Activated CD4-positive, alpha-beta memory T cell treated with anti-CD3 and anti-CD28 coated beads for 36 hours (primary cell): ENCODE results near the gene DNAH6. TPM values are rescaled to one million over a fixed set of nuclear protein-coding genes. Genes with fewer than 3 reads are reported as not detected.
"Not testable (repeated sequence)": the region's sequence is repeated elsewhere in the genome, so short reads cannot be mapped to it uniquely, and the experiment has no call there.

Source experiments
- CTCF ChIA-PET: fragments of 350-600 bp; sonication (Branson Sonifier 250); formaldehyde crosslinking; loops from one replicate; lab custom pipeline; 2021; ENCODE audit warnings: antibody characterized with exemption, inconsistent platforms; lab: Charles Lee
- POLR2A ChIA-PET: fragments of 350-600 bp; sonication (Branson Sonifier 250); formaldehyde crosslinking; loops from one replicate; lab custom pipeline; 2021; ENCODE audit warnings: antibody characterized with exemption; lab: Charles Lee
- DNase-seq: peaks from one replicate; pipeline ENCODE4 v3.0.0-alpha.2; 2020
- H3K27ac Mint-ChIP-seq: one replicate; pipeline ENCODE4 v1.8.0; 2021; ENCODE audit warnings: mixed read lengths
- H3K27me3 Mint-ChIP-seq: one replicate; pipeline ENCODE4 v1.8.0; 2021; ENCODE audit warnings: mixed read lengths
- H3K36me3 Mint-ChIP-seq: one replicate; pipeline ENCODE4 v1.8.0; 2021; ENCODE audit warnings: mixed read lengths
- H3K4me1 Mint-ChIP-seq: one replicate; pipeline ENCODE4 v1.8.0; 2021; ENCODE audit warnings: low read depth, mixed read lengths
- H3K4me3 Mint-ChIP-seq: one replicate; pipeline ENCODE4 v1.8.0; 2021; ENCODE audit warnings: mild to moderate bottlenecking, mixed read lengths
- H3K9me3 Mint-ChIP-seq: one replicate; pipeline ENCODE4 v1.8.0; 2021; ENCODE audit warnings: mixed read lengths
- intact Hi-C: fragments of 100-400 bp; cut with micrococcal nuclease; formaldehyde crosslinking; loops from one replicate; pipeline ENCODE4 v1.15.1; 2023
- total RNA-seq, 2 experiments: library from RNA; stranded (reverse); gene quantifications; one replicate each; pipeline ENCODE4 v1.2.3, GENCODE V29; 2021

The DNAH6 gene
- total RNA-seq, 2 experiments from 2014 or later = 0.33 to 0.85 TPM

GRCh38 chr2:84771251-84771650 is 255.0 kb downstream of the DNAH6 start:
- no peak overlapping the region for H3K27ac Mint-ChIP-seq
- DNase-seq = no peak
- ChIA-PET POLR2A (no interaction called here), CTCF (interaction anchor here (1.0 kb wide), 1 partner anchor 154 kb away, joined by 3 read pairs; no protein-coding TSS in a partner anchor)
- H3K4me1 Mint-ChIP-seq = no peaks in the 10 kb centered on the region
- intact Hi-C loops = no loop called here
- peaks cover 14% of the 10 kb centered on the region for H3K36me3 Mint-ChIP-seq
- H3K9me3 Mint-ChIP-seq = peaks cover 52% of the 10 kb centered on the region
- no peaks in the 10 kb centered on the region for H3K27me3 Mint-ChIP-seq
- no peak overlapping the region for H3K4me3 Mint-ChIP-seq

GRCh38 chr2:84773562-84773961 is 257.3 kb downstream of the DNAH6 start:
- H3K4me3 Mint-ChIP-seq, intact Hi-C loops, H3K27me3 Mint-ChIP-seq, CTCF ChIA-PET, POLR2A ChIA-PET, H3K27ac Mint-ChIP-seq, H3K4me1 Mint-ChIP-seq, DNase-seq: not testable (repeated sequence)
- peaks cover 60% of the 10 kb centered on the region for H3K9me3 Mint-ChIP-seq
- H3K36me3 Mint-ChIP-seq = peaks cover 21% of the 10 kb centered on the region

- no peaks in the 10 kb centered on the region for H3K27me3 Mint-ChIP-seq
- peaks cover 48% of the 10 kb centered on the region for H3K9me3 Mint-ChIP-seq
- intact Hi-C loops = no loop called here
- no peak overlapping the region for H3K27ac Mint-ChIP-seq
- POLR2A ChIA-PET = no interaction called here
- peaks cover 31% of the 10 kb centered on the region for H3K4me1 Mint-ChIP-seq
- no peak for DNase-seq
- H3K36me3 Mint-ChIP-seq = peaks cover 21% of the 10 kb centered on the region
- CTCF ChIA-PET = no interaction called here
- H3K4me3 Mint-ChIP-seq = no peak overlapping the region
Observed at GRCh38 chr2:84776011-84776410, 259.7 kb downstream of the DNAH6 start.

- H3K27me3 Mint-ChIP-seq = no peaks in the 10 kb centered on the region
- CTCF ChIA-PET = interaction anchor here (1.3 to 1.5 kb wide), 2 partner anchors 38 to 147 kb away, joined by 3 to 5 read pairs; no protein-coding TSS in a partner anchor
- H3K36me3 Mint-ChIP-seq = peaks cover 11% of the 10 kb centered on the region
- no peak for DNase-seq
- H3K4me1 Mint-ChIP-seq = peaks cover 62% of the 10 kb centered on the region
- H3K4me3 Mint-ChIP-seq = no peak overlapping the region
- intact Hi-C loops = no loop called here
- peaks cover 23% of the 10 kb centered on the region for H3K9me3 Mint-ChIP-seq
- POLR2A ChIA-PET = interaction anchor here (0.7 kb wide), 1 partner anchor 10 kb away, joined by 3 read pairs; no protein-coding TSS in a partner anchor
- peak overlapping the region; percentile 7 for H3K27ac Mint-ChIP-seq
Observed at GRCh38 chr2:84778911-84779690, 262.8 kb downstream of the DNAH6 start.

- no peak overlapping the region for H3K27ac Mint-ChIP-seq
- H3K9me3 Mint-ChIP-seq = peaks cover 16% of the 10 kb centered on the region
- POLR2A ChIA-PET = interaction anchor here (0.7 kb wide), 1 partner anchor 11 kb away, joined by 3 read pairs; no protein-coding TSS in a partner anchor
- intact Hi-C loops = no loop called here
- H3K36me3 Mint-ChIP-seq = peaks cover 9% of the 10 kb centered on the region
- no peak overlapping the region for H3K4me3 Mint-ChIP-seq
- peaks cover 68% of the 10 kb centered on the region for H3K4me1 Mint-ChIP-seq
- CTCF ChIA-PET = interaction anchor here (1.3 to 1.5 kb wide), 2 partner anchors 39 to 147 kb away, joined by 3 to 5 read pairs; no protein-coding TSS in a partner anchor
- H3K27me3 Mint-ChIP-seq = no peaks in the 10 kb centered on the region
- no peak for DNase-seq
Observed at GRCh38 chr2:84779781-84780180, 263.5 kb downstream of the DNAH6 start.

GRCh38 chr2:84781942-84782716 is 265.8 kb downstream of the DNAH6 start:
- ChIA-PET POLR2A (no interaction called here), CTCF (interaction anchor here (1.2 kb wide), 1 partner anchor 144 kb away, joined by 6 read pairs; no protein-coding TSS in a partner anchor)
- H3K36me3 Mint-ChIP-seq = peaks cover 3% of the 10 kb centered on the region
- H3K27ac Mint-ChIP-seq = peak overlapping the region; percentile 80
- DNase-seq = peak; percentile 75
- H3K27me3 Mint-ChIP-seq = no peaks in the 10 kb centered on the region
- peaks cover 72% of the 10 kb centered on the region for H3K4me1 Mint-ChIP-seq
- intact Hi-C loops = loop anchor here (1.0 to 2.0 kb wide), 5 partner anchors 35 to 143 kb away; partner anchors contain the start of gene TRABD2A
- peaks cover 4% of the 10 kb centered on the region for H3K9me3 Mint-ChIP-seq
- no peak overlapping the region for H3K4me3 Mint-ChIP-seq

- intact Hi-C loops = loop anchor here (1.0 to 2.0 kb wide), 6 partner anchors 17 to 142 kb away; partner anchors contain the start of gene TRABD2A
- H3K27me3 Mint-ChIP-seq = no peaks in the 10 kb centered on the region
- no peak overlapping the region for H3K4me3 Mint-ChIP-seq
- peaks cover 72% of the 10 kb centered on the region for H3K4me1 Mint-ChIP-seq
- CTCF ChIA-PET = interaction anchor here (1.2 kb wide), 1 partner anchor 143 kb away, joined by 6 read pairs; no protein-coding TSS in a partner anchor
- no peaks in the 10 kb centered on the region for H3K36me3 Mint-ChIP-seq
- H3K9me3 Mint-ChIP-seq = no peaks in the 10 kb centered on the region
- POLR2A ChIA-PET = no interaction called here
- H3K27ac Mint-ChIP-seq = peak overlapping the region; percentile 80
- peak; percentile 54 for DNase-seq
Observed at GRCh38 chr2:84782717-84783442, 266.6 kb downstream of the DNAH6 start.

GRCh38 chr2:84785950-84786349 is 269.7 kb downstream of the DNAH6 start:
- H3K4me3 Mint-ChIP-seq = no peak overlapping the region
- CTCF ChIA-PET = interaction anchor here (0.8 kb wide), 1 partner anchor 140 kb away, joined by 4 read pairs; no protein-coding TSS in a partner anchor

GRCh38 chr2:84786601-84787000 is 270.3 kb downstream of the DNAH6 start:
- H3K9me3 Mint-ChIP-seq = no peaks in the 10 kb centered on the region
- H3K36me3 Mint-ChIP-seq = no peaks in the 10 kb centered on the region
- H3K27me3 Mint-ChIP-seq = no peaks in the 10 kb centered on the region
- intact Hi-C loops = no loop called here
- POLR2A ChIA-PET = no interaction called here
- H3K4me1 Mint-ChIP-seq = peaks cover 36% of the 10 kb centered on the region
- no peak for DNase-seq
- CTCF ChIA-PET = interaction anchor here (0.8 kb wide), 1 partner anchor 139 kb away, joined by 4 read pairs; no protein-coding TSS in a partner anchor
- no peak overlapping the region for H3K27ac Mint-ChIP-seq
- H3K4me3 Mint-ChIP-seq = no peak overlapping the region

More at GRCh38 chr2:84785950-84786349, 269.7 kb downstream of the DNAH6 start:
- intact Hi-C loops = no loop called here
- POLR2A ChIA-PET = no interaction called here
- Mint-ChIP-seq H3K9me3 (no peaks in the 10 kb centered on the region), H3K27ac (no peak overlapping the region), H3K36me3 (no peaks in the 10 kb centered on the region), H3K4me1 (peaks cover 42% of the 10 kb centered on the region), H3K27me3 (no peaks in the 10 kb centered on the region)
- DNase-seq = no peak

- H3K4me3 Mint-ChIP-seq = no peak overlapping the region
Observed at GRCh38 chr2:84788027-84788426, 271.7 kb downstream of the DNAH6 start.

GRCh38 chr2:84788498-84788897 is 272.2 kb downstream of the DNAH6 start:
- Mint-ChIP-seq H3K4me1 (peaks cover 17% of the 10 kb centered on the region), H3K27ac (no peak overlapping the region), H3K36me3 (no peaks in the 10 kb centered on the region), H3K9me3 (peaks cover 2% of the 10 kb centered on the region), H3K27me3 (no peaks in the 10 kb centered on the region), H3K4me3 (no peak overlapping the region)
- DNase-seq = no peak
- ChIA-PET POLR2A (no interaction called here), CTCF (no interaction called here)
- intact Hi-C loops = no loop called here

More at GRCh38 chr2:84788027-84788426, 271.7 kb downstream of the DNAH6 start:
- Mint-ChIP-seq H3K27ac (no peak overlapping the region), H3K36me3 (no peaks in the 10 kb centered on the region), H3K4me1 (peaks cover 21% of the 10 kb centered on the region), H3K27me3 (no peaks in the 10 kb centered on the region), H3K9me3 (no peaks in the 10 kb centered on the region)
- intact Hi-C loops = no loop called here
- ChIA-PET POLR2A (no interaction called here), CTCF (no interaction called here)
- DNase-seq = no peak
